Muscle of back (tissue), 11 donors: ENCODE data around the gene TNS3. TPM values are rescaled to one million over a fixed set of nuclear protein-coding genes. Genes with fewer than 3 reads are reported as not detected.

Experiments used
- DNase-seq, 3 donors: peaks; one replicate each; pipeline versions ENCODE4 v3.0.0 to v3.0.0-alpha.2; 2013
- polyA plus RNA-seq, 10 donors: library from polyadenylated mRNA; unstranded; fragments of 120-200 nt; gene quantifications; one replicate each; pipeline ENCODE4 v1.2.1, GENCODE V29; 2013; ENCODE audit not compliant: insufficient read length in 10 of 10

The TNS3 gene
- polyA plus RNA-seq, 10 donors = 24.5 to 51.0 (median 27.3) TPM

GRCh38 chr7:47413526-47414341 is 168.2 kb downstream of the TNS3 start:
- no peak for DNase-seq

GRCh38 chr7:47411901-47412300 is 170.0 kb downstream of the TNS3 start:
- no peak for DNase-seq

DNA sequence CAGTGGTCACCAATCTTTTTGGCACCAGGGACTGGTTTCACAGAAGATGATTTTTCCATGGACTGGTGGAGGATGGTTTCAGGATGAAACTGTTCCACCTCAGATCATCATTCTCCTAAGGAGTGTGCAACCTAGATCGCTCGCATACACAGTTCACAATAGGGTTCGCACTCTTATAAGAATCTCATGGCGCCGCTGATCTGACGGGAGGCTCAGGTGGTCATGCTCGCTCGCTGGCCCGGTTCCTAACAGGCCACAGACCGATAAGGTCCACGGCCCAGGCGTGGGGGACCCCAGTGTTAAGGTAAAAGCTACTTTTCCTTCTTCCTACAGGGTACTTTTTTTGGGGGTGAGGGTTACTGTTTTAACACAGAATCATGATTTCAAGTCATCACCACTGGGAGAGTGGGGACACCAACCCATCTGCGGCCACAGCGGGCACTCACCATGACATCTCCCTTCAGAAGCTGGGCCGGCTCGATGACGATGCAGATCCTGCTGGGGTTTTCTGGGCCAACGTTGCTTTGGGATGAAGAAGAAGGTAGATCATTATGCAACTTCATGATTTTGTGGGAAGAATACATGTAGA is 170.5 kb downstream of the TNS3 start:
- DNase-seq = no peak

DNA sequence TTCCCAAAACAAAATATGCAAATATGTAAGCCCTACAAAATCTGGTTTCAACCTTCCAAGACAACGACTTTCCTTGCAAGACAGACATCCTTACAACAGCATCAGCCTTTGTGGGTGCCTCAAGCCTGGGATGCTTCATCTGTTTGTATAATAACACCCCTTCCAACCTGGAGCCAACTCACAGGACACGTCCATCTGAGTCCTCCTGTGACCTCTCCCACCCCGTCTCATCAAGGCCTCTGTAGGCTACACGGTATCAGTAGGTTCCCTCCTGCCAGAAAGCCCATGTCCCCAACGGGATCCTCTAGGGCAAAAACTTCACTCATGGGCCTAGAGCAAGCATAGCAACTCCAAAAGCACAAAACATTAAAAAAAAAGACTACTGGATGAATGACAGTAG is 173.2 kb downstream of the TNS3 start:
- DNase-seq = no peak

DNA sequence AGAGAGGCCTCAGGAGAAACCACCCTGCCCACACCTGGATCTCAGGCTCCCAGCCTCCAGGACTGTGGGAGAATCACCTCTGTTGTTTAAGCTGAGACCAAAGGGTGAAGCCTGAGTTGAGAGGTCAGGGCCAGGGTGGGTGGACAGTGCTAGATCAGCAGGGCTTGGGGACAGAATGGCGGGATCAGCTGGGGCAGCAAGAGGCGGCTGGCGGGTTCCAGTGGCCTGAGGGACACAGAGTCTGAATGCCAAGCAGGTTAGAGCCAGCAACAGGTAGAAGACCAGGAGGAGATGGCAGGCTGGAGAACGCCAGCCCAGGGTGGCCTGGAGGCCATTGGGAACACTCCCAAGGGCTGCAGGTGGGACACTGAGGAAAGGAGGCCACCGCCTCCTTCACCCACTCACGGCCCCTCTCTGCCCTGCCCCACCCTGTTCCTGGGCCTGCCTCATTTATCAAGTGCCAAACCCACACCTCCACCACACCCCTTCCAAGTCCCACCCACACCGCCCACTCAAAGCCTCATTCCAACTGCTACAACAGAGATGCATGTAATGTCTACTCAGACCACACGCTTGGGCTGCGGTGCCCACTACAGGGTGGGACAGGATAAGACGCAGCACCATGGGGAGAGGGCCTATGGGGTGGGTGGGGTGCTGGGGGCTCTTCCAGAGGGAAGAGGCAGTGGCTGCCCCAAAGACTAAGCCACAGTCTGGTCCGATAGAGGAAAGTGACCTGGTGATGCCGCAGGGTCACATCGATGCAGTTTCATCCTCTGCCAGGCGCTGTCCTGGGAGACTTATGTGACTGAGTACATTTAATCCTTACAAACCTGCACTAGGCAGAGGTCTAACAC is 173.9 kb downstream of the TNS3 start:
- no peak for DNase-seq

- no peak for DNase-seq
Observed at GRCh38 chr7:47407136-47407535, 174.8 kb downstream of the TNS3 start.

- DNase-seq = no peak
Observed at GRCh38 chr7:47406801-47407129, 175.1 kb downstream of the TNS3 start.

DNA sequence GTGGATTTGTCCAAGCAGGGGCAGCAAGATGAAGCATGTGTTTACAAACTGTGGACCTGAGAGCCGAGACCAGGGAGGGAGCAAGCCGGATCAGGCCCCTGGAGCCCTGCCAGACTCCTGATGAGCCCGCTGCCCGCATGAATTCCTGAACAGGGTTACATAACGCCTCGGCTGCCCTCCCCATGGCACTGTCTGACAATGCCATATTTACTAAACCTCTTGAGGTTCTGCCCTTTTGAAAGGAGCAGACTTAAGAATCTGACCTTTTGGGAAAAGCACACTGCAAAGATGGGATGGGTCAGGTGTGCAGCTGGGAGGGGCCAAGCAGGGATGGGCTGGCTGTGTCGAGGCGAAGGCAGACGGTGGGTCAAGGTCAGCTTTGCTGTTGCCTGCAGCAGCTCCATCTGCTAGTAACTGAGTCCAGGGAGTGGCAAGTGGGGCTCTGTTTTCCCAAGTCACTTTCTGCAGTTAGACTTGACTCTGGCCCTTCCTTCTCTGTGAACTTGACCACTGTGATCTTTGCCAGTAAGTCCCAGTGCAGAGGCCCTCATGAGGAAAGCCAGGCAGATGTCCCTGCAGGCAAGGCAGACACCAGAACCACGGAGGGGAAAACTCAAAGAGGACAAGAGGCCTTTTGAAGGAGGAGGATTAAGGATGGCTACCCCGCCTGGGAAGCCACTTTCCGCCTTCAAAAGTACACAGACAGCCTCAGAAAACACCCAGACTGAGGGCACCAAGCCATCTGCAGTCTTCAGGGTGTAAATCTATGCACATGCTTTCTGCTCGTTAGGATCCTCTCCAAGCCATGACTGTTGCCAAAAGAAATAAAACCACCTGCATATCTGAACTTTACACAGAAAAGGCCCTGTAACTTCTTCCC is 175.8 kb downstream of the TNS3 start:
- peak; percentile 13 to 74 (median 62) for DNase-seq

DNA sequence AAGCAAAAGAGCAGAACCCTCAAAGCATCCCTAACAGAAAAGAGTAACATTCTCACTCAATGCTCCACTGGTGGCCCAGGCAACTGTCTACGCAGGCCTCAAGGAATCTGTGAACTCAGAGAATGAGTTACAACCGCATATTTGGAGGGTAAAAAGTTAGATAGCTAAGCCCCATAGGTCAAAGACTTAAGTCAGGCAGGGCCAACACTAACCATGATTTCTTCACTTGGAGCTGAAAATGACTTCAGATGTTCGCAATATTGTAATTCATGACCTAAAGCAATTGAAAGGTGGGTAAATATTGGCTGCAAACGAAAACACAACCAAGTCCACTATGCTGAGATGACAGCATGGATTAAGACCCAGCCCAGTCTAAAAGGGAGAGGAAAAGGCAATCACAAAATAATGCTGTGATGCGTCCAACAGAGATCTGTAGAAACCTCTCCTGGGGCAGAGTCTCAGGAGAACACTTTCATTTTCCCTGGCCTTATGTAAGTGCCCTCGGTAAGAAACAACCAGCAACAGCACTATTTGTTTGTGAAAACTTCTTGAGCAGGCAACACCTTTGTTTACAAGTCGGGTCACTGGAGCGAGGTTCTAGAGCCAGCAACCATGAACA is 176.5 kb downstream of the TNS3 start:
- no peak for DNase-seq

GRCh38 chr7:47404010-47404409 is 177.9 kb downstream of the TNS3 start:
- no peak for DNase-seq

DNA sequence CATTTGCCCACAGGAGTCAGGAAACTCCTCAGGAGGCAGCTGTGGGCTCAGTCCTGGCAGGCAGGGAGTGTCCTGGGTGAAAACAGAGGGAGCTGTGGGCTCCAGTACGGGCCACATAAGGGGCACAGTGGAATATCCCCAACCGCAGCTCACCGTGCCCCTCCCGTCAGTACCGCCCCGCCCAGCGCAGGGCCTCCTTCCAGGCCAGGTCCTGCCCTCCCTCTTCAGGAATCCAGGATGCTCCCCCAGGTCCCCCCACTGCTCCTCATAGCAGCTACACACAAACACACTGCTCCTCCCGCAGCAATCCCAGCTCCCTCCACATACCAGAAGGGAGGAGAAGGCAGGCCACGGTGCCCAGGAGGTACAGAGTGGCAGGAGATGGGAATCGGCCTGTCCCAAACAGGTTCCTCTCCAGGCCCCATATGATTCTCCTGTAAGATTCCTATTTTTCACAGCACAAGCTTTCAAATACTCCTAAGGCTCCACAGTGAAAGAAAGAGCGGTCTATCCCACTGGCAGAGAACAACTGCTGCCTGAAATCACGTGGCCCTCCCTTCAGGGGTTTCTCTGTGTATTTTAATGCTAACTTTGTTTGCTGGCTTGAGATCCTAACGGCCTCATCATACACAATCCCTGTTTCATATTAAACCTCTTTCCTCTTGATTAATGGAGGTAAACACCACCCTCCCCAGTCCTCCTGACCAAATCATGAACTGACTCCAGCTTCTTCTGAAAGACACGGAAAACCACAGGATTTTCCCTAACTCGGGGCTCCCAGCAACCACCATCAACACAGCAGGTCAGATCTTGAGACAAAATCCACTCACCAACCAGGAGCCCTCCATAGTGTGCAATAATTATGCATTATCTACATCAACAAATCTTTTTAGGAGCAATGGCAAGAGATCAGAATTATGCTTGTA is 178.7 kb downstream of the TNS3 start:
- peak; percentile 38 to 80 (median 41) for DNase-seq

- DNase-seq = no peak
Observed at GRCh38 chr7:47401611-47402570, 180.0 kb downstream of the TNS3 start.

DNA sequence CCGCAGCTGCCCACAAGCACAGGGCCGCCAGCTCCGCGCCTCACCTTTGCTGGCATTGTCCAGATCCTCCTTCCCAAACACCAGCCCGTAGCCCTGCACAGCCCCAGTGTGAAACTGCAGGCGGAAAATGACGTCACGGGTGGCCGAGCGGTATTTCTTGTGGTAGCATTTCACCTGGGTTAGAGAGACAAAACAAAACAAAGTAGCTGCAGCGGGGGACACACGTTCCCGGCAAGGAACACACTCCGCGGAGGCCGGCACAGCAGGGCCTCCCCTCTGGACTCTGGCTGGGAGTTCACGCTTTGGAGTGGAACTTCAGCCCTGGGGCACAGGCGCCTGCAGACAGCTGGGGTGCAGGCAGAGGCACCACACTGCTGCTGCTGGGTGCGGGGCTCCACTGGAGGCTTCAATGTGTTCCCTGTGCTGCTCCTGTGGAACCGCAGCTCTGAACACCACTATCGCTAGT is 181.1 kb downstream of the TNS3 start:
- DNase-seq = no peak

- DNase-seq = no peak
Observed at GRCh38 chr7:47400001-47400400, 181.9 kb downstream of the TNS3 start.

GRCh38 chr7:47394751-47395252 is 187.1 kb downstream of the TNS3 start:
- no peak for DNase-seq

DNA sequence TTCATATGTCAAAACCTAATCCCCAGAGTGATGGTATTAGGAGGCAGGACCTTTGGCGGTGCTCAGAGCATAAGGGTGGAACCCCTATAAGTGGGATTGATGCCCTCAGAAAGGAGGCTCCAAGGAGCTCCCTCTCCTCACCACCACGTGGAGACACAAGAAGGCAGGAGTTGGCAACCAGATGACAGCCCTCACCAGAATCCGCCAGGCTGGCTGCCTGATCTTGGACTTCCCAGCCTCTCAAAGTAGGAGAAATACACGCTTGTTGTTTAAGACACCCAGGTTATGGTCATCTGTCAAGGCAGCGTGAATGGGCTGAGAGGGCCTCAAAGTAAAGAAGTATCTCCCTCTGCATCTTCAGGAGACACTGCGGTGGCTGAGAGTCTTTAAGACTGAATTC is 187.7 kb downstream of the TNS3 start:
- DNase-seq = no peak

DNA sequence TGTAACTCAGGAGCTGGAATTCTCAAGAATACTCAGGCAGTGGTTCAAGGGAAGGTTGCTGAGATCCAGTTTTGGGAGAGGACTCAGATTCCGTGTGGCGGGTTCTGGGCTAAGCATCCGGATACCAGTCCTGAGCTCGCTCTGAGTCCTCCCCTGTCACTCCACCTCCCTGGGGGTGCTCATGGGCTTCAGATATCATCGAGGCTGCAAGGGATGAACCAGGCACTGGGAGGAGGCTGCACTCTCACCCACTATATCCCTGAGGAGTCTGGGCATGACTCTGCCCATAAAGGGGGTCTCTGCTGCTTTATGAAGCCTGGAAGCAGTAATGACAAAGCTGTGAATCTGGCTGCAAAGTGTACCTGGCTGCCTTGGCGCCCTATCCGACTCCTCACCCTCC is 188.5 kb downstream of the TNS3 start:
- DNase-seq = no peak

GRCh38 chr7:47392241-47392759 is 189.6 kb downstream of the TNS3 start:
- DNase-seq = peak; percentile 73 to 87 (median 81)
